ENCODE results near the gene MUL1. TPM values are rescaled to one million over a fixed set of nuclear protein-coding genes. Genes with fewer than 3 reads are reported as not detected.

Gene MUL1
- total RNA-seq, 3 donors from 2014 or later: 25.4 to 35.1 (median 29.6) TPM

DNA sequence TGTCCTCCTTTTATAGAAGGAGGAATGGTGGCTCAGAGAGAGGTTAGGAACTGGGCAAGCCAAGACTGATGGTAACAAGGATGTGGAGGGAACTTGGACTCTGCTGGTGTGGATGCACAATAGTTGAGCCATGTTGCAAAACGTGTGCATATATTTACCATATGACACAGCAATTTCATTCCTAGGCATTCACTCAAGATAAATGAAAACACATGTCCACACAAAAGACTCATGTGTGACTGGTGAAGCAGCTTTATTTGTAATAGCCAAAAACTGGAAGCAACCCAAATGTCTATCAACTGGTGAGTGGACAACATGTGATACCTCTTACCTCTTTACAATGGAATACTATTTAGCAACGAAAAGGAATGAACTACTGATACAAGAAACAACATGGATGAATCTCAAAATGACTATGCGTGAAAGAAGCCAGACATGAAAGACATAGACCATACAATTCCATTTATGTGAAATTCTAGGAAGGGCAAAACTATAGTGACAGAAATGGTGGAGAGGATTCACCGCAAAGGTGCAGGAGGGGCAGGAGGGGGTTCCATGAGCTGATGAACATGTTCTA, 58.1 kb downstream of the MUL1 start:
- no peaks in the 10 kb centered on the region for H3K27me3 ChIP-seq
- H3K4me1 ChIP-seq: no peaks in the 10 kb centered on the region
- H3K36me3 ChIP-seq: no peaks in the 10 kb centered on the region
- no peak overlapping the region for H3K4me3 ChIP-seq
- no peak overlapping the region for H3K27ac ChIP-seq
- intact Hi-C loops (cut with DNase I; ENCODE audit: low total_unique reads): no loop called here
- no peak for TF ChIP-seq POLR2AphosphoS5 (IDR thresholded peaks at IDR 0.05)
- TF ChIP-seq POLR2A (IDR thresholded peaks at IDR 0.05): no peak
- no peak for TF ChIP-seq CTCF (IDR thresholded peaks at IDR 0.05)
- H3K9me3 ChIP-seq: no peaks in the 10 kb centered on the region
- DNase-seq (ENCODE audit: low spot score in 2 of 2): no peak

Other genes starting within 250 kb of the MUL1 start
- gene VWA5B1, start 217.3 kb downstream of the MUL1 start, total RNA-seq: under 1 TPM in 1 of 3 donors, not detected in 2; 0.29 TPM
- 10 to 100 TPM in 2 of 3 donors, 1 to 10 TPM in 1; 5.6 to 26.9 (median 17.0) TPM for gene CAMK2N1, start 21.9 kb downstream of the MUL1 start, total RNA-seq
- gene FAM43B, start 44.4 kb upstream of the MUL1 start, total RNA-seq: under 1 TPM; 0.16 to 0.33 (median 0.29) TPM
- 1 to 10 TPM in 2 of 3 donors, under 1 TPM in 1; 0.98 to 1.3 (median 1.0) TPM for gene CDA, start 80.9 kb upstream of the MUL1 start, total RNA-seq
- gene PINK1, start 125.3 kb upstream of the MUL1 start, total RNA-seq: 100 to 1,000 TPM in 1 of 3 donors, 10 to 100 TPM in 2; 92.1 to 146 (median 94.1) TPM
- 100 to 1,000 TPM; 127 to 145 (median 138) TPM for gene DDOST, start 153.2 kb upstream of the MUL1 start, total RNA-seq
- gene KIF17, start 209.9 kb upstream of the MUL1 start, total RNA-seq: 1 to 10 TPM; 1.8 to 3.5 (median 2.0) TPM
- gene SH2D5, start 224.6 kb upstream of the MUL1 start, total RNA-seq: under 1 TPM in 2 of 3 donors, not detected in 1; under 0.01 to 0.29 TPM